ENCODE data around the gene RPS6KA4.

The RPS6KA4 gene

GRCh38 chr11:64391839-64392238 is 32.9 kb downstream of the RPS6KA4 start:
- CTCF ChIA-PET: interaction anchor here (0.6 to 1.0 kb wide), 2 partner anchors 57 to 342 kb away, joined by 3 to 5 read pairs; no protein-coding TSS in a partner anchor
- POLR2A ChIA-PET: no interaction called here
- DNase-seq (ENCODE audit: extremely low spot score): no peak
- TF ChIP-seq FOXM1 (IDR thresholded peaks at IDR 0.05; ENCODE audit: borderline replicate concordance) (no peak), TARDBP (IDR thresholded peaks at IDR 0.05) (no peak), NFRKB (IDR thresholded peaks at IDR 0.05) (no peak), BHLHE40 (IDR thresholded peaks at IDR 0.05; ENCODE audit: borderline replicate concordance) (no peak), CTBP1 (IDR thresholded peaks at IDR 0.05; ENCODE audit: borderline replicate concordance) (no peak), PKNOX1 (IDR thresholded peaks at IDR 0.05) (no peak), L3MBTL2 (conservative IDR thresholded peaks at IDR 0.05) (no peak), SUZ12 (IDR thresholded peaks at IDR 0.05) (no peak), SP1 (IDR thresholded peaks at IDR 0.05) (no peak), FOXK2 (IDR thresholded peaks at IDR 0.05) (no peak), ELF4 (IDR thresholded peaks at IDR 0.05) (no peak), ZNF384 (IDR thresholded peaks at IDR 0.05) (no peak), HDGF (IDR thresholded peaks at IDR 0.05; ENCODE audit: borderline replicate concordance) (no peak), ARNT (IDR thresholded peaks at IDR 0.05) (no peak)

GRCh38 chr11:64395545-64396078 is 36.6 kb downstream of the RPS6KA4 start:
- POLR2A ChIA-PET: no interaction called here
- no peak for DNase-seq (ENCODE audit: extremely low spot score)
- CTCF ChIA-PET: no interaction called here
- no peak for TF ChIP-seq FOXK2 (IDR thresholded peaks at IDR 0.05)
- TF ChIP-seq ARNT (IDR thresholded peaks at IDR 0.05): no peak
- no peak for TF ChIP-seq NFRKB (IDR thresholded peaks at IDR 0.05)
- TF ChIP-seq ELF4 (IDR thresholded peaks at IDR 0.05): no peak
- TF ChIP-seq TARDBP (IDR thresholded peaks at IDR 0.05): no peak
- TF ChIP-seq BHLHE40 (IDR thresholded peaks at IDR 0.05; ENCODE audit: borderline replicate concordance): no peak
- TF ChIP-seq ZNF384 (IDR thresholded peaks at IDR 0.05): no peak
- no peak for TF ChIP-seq FOXA1 (IDR thresholded peaks at IDR 0.05)
- TF ChIP-seq HDGF (IDR thresholded peaks at IDR 0.05; ENCODE audit: borderline replicate concordance): no peak

GRCh38 chr11:64396079-64396591 is 37.2 kb downstream of the RPS6KA4 start:
- DNase-seq (ENCODE audit: extremely low spot score): no peak
- TF ChIP-seq FOXK2 (IDR thresholded peaks at IDR 0.05): no peak
- TF ChIP-seq BHLHE40 (IDR thresholded peaks at IDR 0.05; ENCODE audit: borderline replicate concordance): no peak
- TF ChIP-seq HDGF (IDR thresholded peaks at IDR 0.05; ENCODE audit: borderline replicate concordance): no peak
- no peak for TF ChIP-seq PKNOX1 (IDR thresholded peaks at IDR 0.05)
- no peak for TF ChIP-seq TARDBP (IDR thresholded peaks at IDR 0.05)
- TF ChIP-seq ELF4 (IDR thresholded peaks at IDR 0.05): no peak
- TF ChIP-seq ARNT (IDR thresholded peaks at IDR 0.05): no peak
- POLR2A ChIA-PET: interaction anchor here (0.6 kb wide), 1 partner anchor 293 kb away, joined by 4 read pairs; no protein-coding TSS in a partner anchor
- CTCF ChIA-PET: interaction anchor here (0.5 kb wide), 1 partner anchor 595 kb away, joined by 3 read pairs; no protein-coding TSS in a partner anchor

GRCh38 chr11:64400102-64400501 is 41.1 kb downstream of the RPS6KA4 start:
- TF ChIP-seq FOXM1 (IDR thresholded peaks at IDR 0.05; ENCODE audit: borderline replicate concordance) (no peak), SP1 (IDR thresholded peaks at IDR 0.05) (no peak), FOXK2 (IDR thresholded peaks at IDR 0.05) (no peak), HDGF (IDR thresholded peaks at IDR 0.05; ENCODE audit: borderline replicate concordance) (no peak), LEF1 (IDR thresholded peaks at IDR 0.05; ENCODE audit: borderline replicate concordance) (no peak), L3MBTL2 (conservative IDR thresholded peaks at IDR 0.05) (no peak), BHLHE40 (IDR thresholded peaks at IDR 0.05; ENCODE audit: borderline replicate concordance) (no peak), TARDBP (IDR thresholded peaks at IDR 0.05) (no peak), FOXA1 (IDR thresholded peaks at IDR 0.05) (no peak)
- ChIA-PET POLR2A (no interaction called here), CTCF (interaction anchor here (0.6 to 1.2 kb wide), 2 partner anchors 10 to 99 kb away, joined by 3 read pairs; no protein-coding TSS in a partner anchor)
- DNase-seq (ENCODE audit: extremely low spot score): no peak

- no peak for TF ChIP-seq ELF4 (IDR thresholded peaks at IDR 0.05)
- TF ChIP-seq HDGF (IDR thresholded peaks at IDR 0.05; ENCODE audit: borderline replicate concordance): no peak
- TF ChIP-seq FOXK2 (IDR thresholded peaks at IDR 0.05): no peak
- no peak for TF ChIP-seq L3MBTL2 (conservative IDR thresholded peaks at IDR 0.05)
- no peak for TF ChIP-seq ZNF384 (IDR thresholded peaks at IDR 0.05)
- TF ChIP-seq BHLHE40 (IDR thresholded peaks at IDR 0.05; ENCODE audit: borderline replicate concordance): no peak
- no peak for TF ChIP-seq NFRKB (IDR thresholded peaks at IDR 0.05)
Observed at GRCh38 chr11:64400667-64401066, 41.7 kb downstream of the RPS6KA4 start.

GRCh38 chr11:64401775-64402174 is 42.8 kb downstream of the RPS6KA4 start:
- TF ChIP-seq ELF4 (IDR thresholded peaks at IDR 0.05) (no peak), HDGF (IDR thresholded peaks at IDR 0.05; ENCODE audit: borderline replicate concordance) (no peak), L3MBTL2 (conservative IDR thresholded peaks at IDR 0.05) (no peak), SUZ12 (IDR thresholded peaks at IDR 0.05) (no peak), PKNOX1 (IDR thresholded peaks at IDR 0.05) (no peak), ARNT (IDR thresholded peaks at IDR 0.05) (no peak), TARDBP (IDR thresholded peaks at IDR 0.05) (no peak), BHLHE40 (IDR thresholded peaks at IDR 0.05; ENCODE audit: borderline replicate concordance) (no peak), ZNF384 (IDR thresholded peaks at IDR 0.05) (no peak), CTBP1 (IDR thresholded peaks at IDR 0.05; ENCODE audit: borderline replicate concordance) (no peak)
- no peak for DNase-seq (ENCODE audit: extremely low spot score)
- ChIA-PET CTCF (no interaction called here), POLR2A (no interaction called here)

More at GRCh38 chr11:64400667-64401066, 41.7 kb downstream of the RPS6KA4 start:
- POLR2A ChIA-PET: no interaction called here
- CTCF ChIA-PET: interaction anchor here (1.2 kb wide), 1 partner anchor 11 kb away, joined by 3 read pairs; no protein-coding TSS in a partner anchor
- no peak for DNase-seq (ENCODE audit: extremely low spot score)

Data from HEK293T (cell line).